Brain microvascular endothelial cell (primary cell): ENCODE measurements around the gene RAD51.

Source experiments
- DNase-seq: peaks from one replicate; pipeline ENCODE4 v3.0.0-alpha.2; 2020
- H3K27ac ChIP-seq: fragments of 250-450 bp; sonication (Bioruptor Pico); 2 replicates; pipeline ENCODE4 v1.5.1; 2020; ENCODE audit warnings: mild to moderate bottlenecking, moderate library complexity
- H3K27me3 ChIP-seq: fragments of 250-450 bp; sonication (Bioruptor Pico); replicated peaks from 2 replicates; pipeline ENCODE4 v1.5.1; 2020; ENCODE audit warnings: mild to moderate bottlenecking
- H3K36me3 ChIP-seq: fragments of 250-450 bp; sonication (Bioruptor Pico); replicated peaks from 2 replicates; pipeline ENCODE4 v1.5.1; 2020; ENCODE audit warnings: mild to moderate bottlenecking
- H3K4me3 ChIP-seq: 2 replicates; pipeline ENCODE4 v1.5.1; 2011; ENCODE audit warnings: low read depth, mild to moderate bottlenecking, control low read depth, low read length, moderate library complexity
- CTCF ChIP-seq: IDR thresholded peaks from 2 replicates; pipeline ENCODE4 v1.5.1; 2011; ENCODE audit warnings: low read depth, mild to moderate bottlenecking, moderate library complexity, low read length, control low read depth, inconsistent platforms; ENCODE audit errors: missing control alignments
- in situ Hi-C: cut with HindIII; loops from 2 replicates; pipeline ENCODE4 v1.10.0; 2017; ENCODE audit warnings: low sequenced_read_pairs, low pct_ligation_motif_present

The RAD51 gene

GRCh38 chr15:40693904-40694687 is 878 bp upstream of the RAD51 start:
- H3K36me3 ChIP-seq = no peaks in the 10 kb centered on the region
- H3K27ac ChIP-seq = peak overlapping the region; percentile 85
- in situ Hi-C loops = no loop called here
- no peak for DNase-seq
- H3K27me3 ChIP-seq = no peaks in the 10 kb centered on the region
- peak overlapping the region; percentile 97 for H3K4me3 ChIP-seq
- no peak for TF ChIP-seq CTCF

- Histone ChIP-seq H3K27me3 (no peaks in the 10 kb centered on the region), H3K27ac (peak overlapping the region; percentile 85), H3K4me3 (peak overlapping the region; percentile 97), H3K36me3 (no peaks in the 10 kb centered on the region)
- DNase-seq = no peak
- TF ChIP-seq CTCF = no peak
- in situ Hi-C loops = no loop called here
Observed at GRCh38 chr15:40695469-40695890, 506 bp downstream of the RAD51 start.

GRCh38 chr15:40696228-40696627 is 1.3 kb downstream of the RAD51 start:
- no peak overlapping the region for H3K27ac ChIP-seq
- peak overlapping the region; percentile 97 for H3K4me3 ChIP-seq
- TF ChIP-seq CTCF = no peak
- no peaks in the 10 kb centered on the region for H3K27me3 ChIP-seq
- in situ Hi-C loops = no loop called here
- no peak for DNase-seq
- no peaks in the 10 kb centered on the region for H3K36me3 ChIP-seq

GRCh38 chr15:40697916-40698315 is 2.9 kb downstream of the RAD51 start:
- no peak for DNase-seq
- H3K27ac ChIP-seq = no peak overlapping the region
- no peaks in the 10 kb centered on the region for H3K36me3 ChIP-seq
- no peak for TF ChIP-seq CTCF
- in situ Hi-C loops = no loop called here
- no peak overlapping the region for H3K4me3 ChIP-seq
- no peaks in the 10 kb centered on the region for H3K27me3 ChIP-seq

GRCh38 chr15:40702077-40702476 is 7.1 kb downstream of the RAD51 start:
- no peak for DNase-seq
- in situ Hi-C loops = no loop called here
- no peaks in the 10 kb centered on the region for H3K27me3 ChIP-seq
- H3K27ac ChIP-seq = no peak overlapping the region
- no peak overlapping the region for H3K4me3 ChIP-seq
- peak; percentile 12 for TF ChIP-seq CTCF
- H3K36me3 ChIP-seq = peaks cover 2% of the 10 kb centered on the region

GRCh38 chr15:40706121-40706520 is 11.1 kb downstream of the RAD51 start:
- H3K36me3 ChIP-seq = peaks cover 6% of the 10 kb centered on the region
- in situ Hi-C loops = no loop called here

More at GRCh38 chr15:40706121-40706520, 11.1 kb downstream of the RAD51 start:
- H3K4me3 ChIP-seq = no peak overlapping the region
- no peak for TF ChIP-seq CTCF
- no peak overlapping the region for H3K27ac ChIP-seq
- DNase-seq = no peak
- H3K27me3 ChIP-seq = no peaks in the 10 kb centered on the region
